Uterus (tissue), 4 donors: Measurements from ENCODE around the gene DDA1. TPM values are rescaled to one million over a fixed set of nuclear protein-coding genes. Genes with fewer than 3 reads are reported as not detected.

Source experiments
- DNase-seq, 2 donors: peaks; one replicate each; pipeline ENCODE4 v3.0.0-alpha.2; 2019 to 2020
- H3K27ac ChIP-seq, 2 donors: fragments of 200-600 bp; sonication (generic); 1 replicate in 1 of 2; 2 replicates in 1 of 2; pipeline ENCODE4 v1.5.1; 2016 to 2018
- H3K27me3 ChIP-seq, 2 donors: fragments of 200-600 bp; sonication (generic); one replicate each; pipeline ENCODE4 v1.5.1; 2018 to 2019; ENCODE audit warnings: control low read depth in 1 of 2
- H3K36me3 ChIP-seq, 2 donors: fragments of 200-600 bp; sonication (generic); one replicate each; pipeline ENCODE4 v1.5.1; 2019; ENCODE audit warnings: control low read depth in 1 of 2
- H3K4me1 ChIP-seq, 2 donors: fragments of 200-600 bp; sonication (generic); one replicate each; pipeline ENCODE4 v1.5.1; 2018 to 2019; ENCODE audit warnings: control low read depth in 1 of 2
- H3K4me3 ChIP-seq, 2 donors: fragments of 200-600 bp; sonication (generic); 1 replicate in 1 of 2; 2 replicates in 1 of 2; pipeline ENCODE4 v1.5.1; 2018 to 2019; ENCODE audit warnings: mild to moderate bottlenecking in 1 of 2
- H3K9me3 ChIP-seq, 2 donors: fragments of 200-600 bp; sonication (generic); one replicate each; pipeline ENCODE4 v1.5.1; 2019; ENCODE audit warnings: control low read depth in 1 of 2
- POLR2A ChIP-seq, 2 donors: fragments of 450-650 bp; IDR thresholded peaks; one replicate each; pipeline ENCODE4 v1.6.1; 2016; ENCODE audit warnings: antibody characterized with exemption in 2 of 2, mild to moderate bottlenecking in 1 of 2, moderate library complexity in 1 of 2
- intact Hi-C: fragments of 100-400 bp; cut with DNase I; formaldehyde crosslinking; loops from one replicate; pipeline ENCODE4 v1.15.1; 2023; ENCODE audit warnings: low total_unique reads
- total RNA-seq, 4 donors: library from RNA; depleted of rRNA in 3 of 4; stranded (reverse); fragments of >200 nt in 3 of 4; gene quantifications; one replicate each; pipeline versions ENCODE4 v1.1.0 to v1.2.4, GENCODE V29; 2014 to 2023
- TF ChIP-seq, protein P1 (sequence below), 4 experiments: fragments of 200-600 bp in 2 of 4; fragments of 450-650 bp in 2 of 4; sonication (generic) in 2 of 4; IDR thresholded peaks; one replicate each; pipeline ENCODE4 v1.5.1; 2016 to 2019; ENCODE audit warnings: antibody characterized with exemption in 4 of 4, mild to moderate bottlenecking in 2 of 4, moderate library complexity in 1 of 4
- donor health status: DM: yes; HTN: yes; CAD: no.

DDA1 gene
- 10 to 100 TPM in 2 of 4 donors, 1 to 10 TPM in 2; 2.8 to 22.2 (median 8.9) TPM for total RNA-seq

DNA sequence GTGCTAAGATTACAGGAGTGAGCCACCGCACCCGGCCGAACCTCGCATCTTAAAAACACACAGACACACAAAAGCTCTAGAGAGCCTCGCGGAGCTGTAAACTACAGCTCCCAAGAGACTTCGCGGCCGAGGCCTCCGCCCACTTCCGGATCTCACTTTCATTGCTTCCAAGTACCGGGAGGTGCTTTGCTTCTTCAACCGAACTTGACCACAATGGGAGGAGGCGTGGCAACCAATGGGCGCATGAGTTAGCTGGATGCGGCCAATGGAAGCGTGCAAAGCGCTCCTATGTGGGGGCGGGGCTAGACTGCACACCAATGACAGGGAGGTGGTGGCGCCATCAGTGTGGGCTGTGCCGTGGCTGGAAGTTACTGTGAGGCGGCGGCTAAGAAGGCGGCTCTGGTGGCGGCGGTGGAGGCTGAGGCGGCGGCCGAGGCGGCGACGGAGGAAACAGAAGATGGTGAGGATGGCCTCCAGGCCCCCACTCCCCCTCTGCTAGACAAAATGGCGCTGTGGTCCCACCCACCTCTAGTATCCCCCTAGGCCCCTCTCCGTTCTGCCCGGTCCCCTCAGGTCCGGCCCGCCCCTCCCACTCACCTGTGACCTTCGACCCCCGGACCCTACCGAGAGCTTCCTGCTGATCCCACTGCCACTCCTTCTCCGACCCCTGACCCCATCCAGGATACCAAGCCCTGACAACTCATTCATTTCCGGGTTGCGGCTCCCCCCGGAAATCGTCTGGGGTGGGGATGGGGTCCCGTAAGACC, at the start of gene DDA1:
Gene DDA1 (plus strand): TSS at position 366 of the 767 bp plus-strand sequence. CDS start 92 bp downstream, at position 458.
- Histone ChIP-seq H3K4me3 (peak within 1 kb of the TSS; percentile 83 to 93), H3K9me3 (no peaks in the 10 kb centered on the region), H3K27ac (peak within 1 kb of the TSS; percentile 66 to 68), H3K27me3 (no peaks in the 10 kb centered on the region), H3K36me3 (no peaks in the 10 kb centered on the region), H3K4me1 (peaks cover 0 to 21% of the 10 kb centered on the region in 2 donors)
- intact Hi-C loops, result no loop called here
- peak; percentile 99 to 100 for DNase-seq
- TF ChIP-seq, protein P1, sequence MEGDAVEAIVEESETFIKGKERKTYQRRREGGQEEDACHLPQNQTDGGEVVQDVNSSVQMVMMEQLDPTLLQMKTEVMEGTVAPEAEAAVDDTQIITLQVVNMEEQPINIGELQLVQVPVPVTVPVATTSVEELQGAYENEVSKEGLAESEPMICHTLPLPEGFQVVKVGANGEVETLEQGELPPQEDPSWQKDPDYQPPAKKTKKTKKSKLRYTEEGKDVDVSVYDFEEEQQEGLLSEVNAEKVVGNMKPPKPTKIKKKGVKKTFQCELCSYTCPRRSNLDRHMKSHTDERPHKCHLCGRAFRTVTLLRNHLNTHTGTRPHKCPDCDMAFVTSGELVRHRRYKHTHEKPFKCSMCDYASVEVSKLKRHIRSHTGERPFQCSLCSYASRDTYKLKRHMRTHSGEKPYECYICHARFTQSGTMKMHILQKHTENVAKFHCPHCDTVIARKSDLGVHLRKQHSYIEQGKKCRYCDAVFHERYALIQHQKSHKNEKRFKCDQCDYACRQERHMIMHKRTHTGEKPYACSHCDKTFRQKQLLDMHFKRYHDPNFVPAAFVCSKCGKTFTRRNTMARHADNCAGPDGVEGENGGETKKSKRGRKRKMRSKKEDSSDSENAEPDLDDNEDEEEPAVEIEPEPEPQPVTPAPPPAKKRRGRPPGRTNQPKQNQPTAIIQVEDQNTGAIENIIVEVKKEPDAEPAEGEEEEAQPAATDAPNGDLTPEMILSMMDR (IDR thresholded peaks at IDR 0.05), result peak in 2 of 4 experiments; percentile 12 to 23
- peak; percentile 11 to 60 for TF ChIP-seq POLR2A (IDR thresholded peaks at IDR 0.05)

DNA sequence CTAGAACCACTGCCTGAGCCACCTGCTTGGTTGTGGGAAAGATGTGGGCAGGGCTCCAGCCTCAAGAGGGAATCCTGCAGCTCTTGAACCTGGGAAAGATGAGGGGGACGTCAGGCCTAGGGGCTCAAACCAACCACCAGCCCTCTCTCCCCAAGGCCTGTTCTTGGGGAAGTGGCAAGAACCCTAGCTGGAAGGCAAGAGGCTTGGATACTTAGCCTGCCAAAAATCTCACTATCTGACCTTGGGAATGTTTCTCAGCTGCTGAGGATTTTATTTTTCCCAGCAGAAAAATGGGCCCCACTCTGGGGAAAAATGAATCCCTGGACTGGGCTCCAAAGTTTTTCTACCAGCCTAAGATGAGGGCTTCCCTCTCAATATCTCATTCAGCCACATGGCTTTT, 49.4 kb upstream of the DDA1 start:
- Histone ChIP-seq H3K9me3 (no peaks in the 10 kb centered on the region), H3K36me3 (no peaks in the 10 kb centered on the region), H3K4me3 (no peak overlapping the region), H3K4me1 (no peaks in the 10 kb centered on the region), H3K27me3 (no peaks in the 10 kb centered on the region), H3K27ac (no peak overlapping the region)
- DNase-seq, result no peak
- intact Hi-C loops, result no loop called here
- TF ChIP-seq, protein P1 (IDR thresholded peaks at IDR 0.05), result no peak
- no peak for TF ChIP-seq POLR2A (IDR thresholded peaks at IDR 0.05)

DNA sequence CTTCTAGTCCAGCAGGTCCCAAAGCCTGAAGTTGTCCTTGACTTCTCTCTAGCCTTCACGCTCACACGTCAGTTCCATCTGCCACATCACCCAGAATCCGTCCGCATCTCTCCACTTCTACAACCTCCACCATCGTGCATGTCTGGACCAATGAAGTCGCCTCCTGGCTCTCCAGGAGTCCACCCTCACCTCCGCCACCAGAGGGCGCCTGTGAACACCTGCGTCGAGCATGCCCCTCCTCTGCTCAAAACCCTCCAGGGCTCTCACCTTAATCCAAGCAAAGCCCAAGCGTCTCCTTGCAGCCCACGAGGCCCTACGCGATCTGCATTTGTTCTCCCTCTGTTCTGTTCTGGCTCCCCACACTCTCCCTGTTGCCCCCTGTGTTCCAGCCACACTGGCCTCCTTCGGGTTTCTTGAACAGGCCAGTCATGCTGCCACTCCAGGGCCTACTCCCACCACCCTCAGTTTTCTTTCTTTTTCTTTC, 48.5 kb upstream of the DDA1 start:
- Histone ChIP-seq H3K4me3 (no peak overlapping the region), H3K4me1 (no peaks in the 10 kb centered on the region), H3K36me3 (no peaks in the 10 kb centered on the region), H3K27me3 (no peaks in the 10 kb centered on the region), H3K27ac (no peak overlapping the region), H3K9me3 (no peaks in the 10 kb centered on the region)
- TF ChIP-seq POLR2A (IDR thresholded peaks at IDR 0.05), result no peak
- TF ChIP-seq, protein P1 (IDR thresholded peaks at IDR 0.05), result peak; percentile 64 to 86 (median 82)
- DNase-seq, result peak; percentile 66 to 76
- intact Hi-C loops, result no loop called here

GRCh38 chr19:17262557-17262956, 46.8 kb upstream of the DDA1 start:
- intact Hi-C loops, result no loop called here
- Histone ChIP-seq H3K36me3 (no peaks in the 10 kb centered on the region), H3K9me3 (no peaks in the 10 kb centered on the region), H3K4me3 (no peak overlapping the region), H3K4me1 (no peaks in the 10 kb centered on the region), H3K27ac (no peak overlapping the region), H3K27me3 (no peaks in the 10 kb centered on the region)
- no peak for TF ChIP-seq POLR2A (IDR thresholded peaks at IDR 0.05)
- TF ChIP-seq, protein P1 (IDR thresholded peaks at IDR 0.05), result no peak
- no peak for DNase-seq
